Neural cell (in vitro differentiated cells): ENCODE data around the gene CUX1. TPM values are rescaled to one million over a fixed set of nuclear protein-coding genes. Genes with fewer than 3 reads are reported as not detected.

ENCODE experiments used
- H2AFZ ChIP-seq: fragments of 200-600, 300-800 bp; sonication (generic), shearing (Covaris generic); 2 replicates; pipeline ENCODE4 v1.6.0; 2014; ENCODE audit warnings: low read depth, mild to moderate bottlenecking, antibody characterized with exemption, low read length, moderate library complexity
- H3F3A ChIP-seq: fragments of 200-600 bp; shearing (Covaris generic); 2 replicates; pipeline ENCODE4 v1.6.1; 2016; ENCODE audit warnings: mild to moderate bottlenecking, moderate library complexity, mixed read lengths, antibody characterized with exemption, low read length; ENCODE audit not compliant: insufficient read depth, poor library complexity, severe bottlenecking
- H3K27ac ChIP-seq: fragments of 200-600, 300-800 bp; sonication (generic), shearing (Covaris generic); 2 replicates; pipeline ENCODE4 v1.5.1; 2014; ENCODE audit warnings: mild to moderate bottlenecking, low read length, moderate library complexity
- H3K27me3 ChIP-seq: fragments of 300-800, 200-600 bp; sonication (generic), shearing (Covaris generic); 2 replicates; pipeline ENCODE4 v1.6.0; 2014; ENCODE audit warnings: mild to moderate bottlenecking, low read depth, low read length, moderate library complexity; ENCODE audit not compliant: insufficient read depth
- H3K36me3 ChIP-seq: fragments of 300-800, 200-600 bp; sonication (generic), shearing (Covaris generic); 2 replicates; pipeline ENCODE4 v1.5.1; 2014; ENCODE audit warnings: mild to moderate bottlenecking, antibody characterized with exemption, low read length, moderate library complexity; ENCODE audit not compliant: insufficient read depth
- H3K4me2 ChIP-seq: fragments of 300-800, 200-600 bp; sonication (generic), shearing (Covaris generic); 2 replicates; pipeline ENCODE4 v1.6.0; 2014; ENCODE audit warnings: mild to moderate bottlenecking, low read length
- H3K4me3 ChIP-seq: fragments of 300-800, 200-600 bp; sonication (generic), shearing (Covaris generic); 2 replicates; pipeline ENCODE4 v1.5.1; 2014; ENCODE audit warnings: mild to moderate bottlenecking, low read length, moderate library complexity
- H3K79me2 ChIP-seq: fragments of 200-600 bp; shearing (Covaris generic); replicated peaks from 2 replicates; pipeline ENCODE4 v1.6.0; 2014; ENCODE audit warnings: mild to moderate bottlenecking, low read length, moderate library complexity; ENCODE audit not compliant: insufficient read depth
- H3K9ac ChIP-seq: fragments of 300-800, 200-600 bp; sonication (generic), shearing (Covaris generic); 2 replicates; pipeline ENCODE4 v1.6.1; 2016; ENCODE audit warnings: mild to moderate bottlenecking, low read length, mixed read lengths
- H3K9me2 ChIP-seq: fragments of 200-600 bp; shearing (Covaris generic); 2 replicates; pipeline ENCODE4 v1.6.1; 2016; ENCODE audit warnings: mild to moderate bottlenecking, low read length, mixed read lengths; ENCODE audit not compliant: insufficient read depth
- H3K9me3 ChIP-seq: fragments of 200-600, 300-800 bp; sonication (generic), shearing (Covaris generic); 2 replicates; pipeline ENCODE4 v1.6.1; 2016; ENCODE audit warnings: mild to moderate bottlenecking, mixed run types, low read length, moderate library complexity, mixed read lengths
- H4K20me1 ChIP-seq: fragments of 200-600 bp; shearing (Covaris generic); 2 replicates; pipeline ENCODE4 v1.6.1; 2016; ENCODE audit warnings: mild to moderate bottlenecking, mixed run types; ENCODE audit not compliant: insufficient read depth
- EP300 ChIP-seq: fragments of 450-650 bp; conservative IDR thresholded peaks from 2 replicates; pipeline ENCODE4 v1.6.1; 2014; ENCODE audit warnings: antibody characterized with exemption, mild to moderate bottlenecking, moderate library complexity; ENCODE audit not compliant: poor library complexity, severe bottlenecking
- EZH2 ChIP-seq: fragments of 200-600, 300-800 bp; shearing (Covaris generic), sonication (generic); IDR thresholded peaks from 2 replicates; pipeline ENCODE4 v1.6.1; 2014; ENCODE audit warnings: antibody characterized with exemption, low read length, borderline replicate concordance, mild to moderate bottlenecking; ENCODE audit not compliant: insufficient read depth, poor library complexity, severe bottlenecking
- MXI1 ChIP-seq: fragments of 450-650 bp; conservative IDR thresholded peaks from 2 replicates; pipeline ENCODE4 v1.6.1; 2014; ENCODE audit warnings: antibody characterized with exemption, mild to moderate bottlenecking; ENCODE audit not compliant: poor library complexity, severe bottlenecking
- POLR2AphosphoS5 ChIP-seq: IDR thresholded peaks from 2 replicates; pipeline ENCODE4 v1.6.1; 2012
- RAD21 ChIP-seq: fragments of 450-650 bp; conservative IDR thresholded peaks from 2 replicates; pipeline ENCODE4 v1.6.1; 2014; ENCODE audit warnings: antibody characterized with exemption, mild to moderate bottlenecking, moderate library complexity
- SMC3 ChIP-seq: fragments of 450-650 bp; conservative IDR thresholded peaks from 2 replicates; pipeline ENCODE4 v1.6.1; 2014; ENCODE audit warnings: antibody characterized with exemption, mild to moderate bottlenecking, moderate library complexity; ENCODE audit not compliant: poor library complexity
- TAF1 ChIP-seq: IDR thresholded peaks from 2 replicates; pipeline ENCODE4 v1.6.1; 2012; ENCODE audit warnings: low read depth
- polyA plus RNA-seq: library from polyadenylated mRNA; depleted of rRNA; stranded (reverse); fragments of >200 nt; gene quantifications from 2 replicates; pipeline ENCODE4 v1.2.3, GENCODE V29; 2014
- TF ChIP-seq, protein P1 (sequence below): fragments of 450-650 bp; IDR thresholded peaks from 2 replicates; pipeline ENCODE4 v1.5.1; 2014; ENCODE audit warnings: antibody characterized with exemption, mild to moderate bottlenecking, moderate library complexity; ENCODE audit not compliant: poor library complexity, severe bottlenecking
- TF ChIP-seq, protein P2 (sequence below): IDR thresholded peaks from 2 replicates; pipeline ENCODE4 v1.6.1; 2012; ENCODE audit warnings: borderline replicate concordance

The CUX1 gene
- polyA plus RNA-seq, 1 donor from 2014 or later = 26.6 TPM

DNA sequence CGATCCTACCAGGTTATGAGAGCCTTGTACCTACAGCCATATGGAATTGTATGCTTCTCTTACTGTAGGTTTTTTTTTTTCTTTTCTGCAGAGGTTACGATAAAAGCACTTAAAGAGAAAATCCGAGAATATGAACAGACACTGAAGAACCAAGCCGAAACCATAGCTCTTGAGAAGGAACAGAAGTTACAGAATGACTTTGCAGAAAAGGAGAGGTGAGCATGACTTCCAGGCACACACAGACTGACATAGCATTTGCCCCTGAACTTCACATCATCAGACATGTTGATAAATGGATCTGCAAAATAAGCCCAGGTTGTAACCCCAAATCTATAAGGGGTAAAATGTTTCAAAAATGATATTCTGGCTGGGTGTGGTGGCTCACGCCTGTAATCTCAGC, 286.8 kb downstream of the CUX1 start:
- Histone ChIP-seq H3K27ac (no peak overlapping the region), H3K27me3 (no peaks in the 10 kb centered on the region), H2AFZ (no peak overlapping the region), H3K9ac (no peak overlapping the region), H3K9me3 (no peaks in the 10 kb centered on the region), H3K36me3 (no peaks in the 10 kb centered on the region), H3F3A (peaks cover under 1% of the 10 kb centered on the region), H3K4me2 (no peak overlapping the region), H4K20me1 (no peaks in the 10 kb centered on the region), H3K4me3 (no peak overlapping the region), H3K79me2 (no peaks in the 10 kb centered on the region), H3K9me2 (no peaks in the 10 kb centered on the region)
- TF ChIP-seq RAD21 = no peak

DNA sequence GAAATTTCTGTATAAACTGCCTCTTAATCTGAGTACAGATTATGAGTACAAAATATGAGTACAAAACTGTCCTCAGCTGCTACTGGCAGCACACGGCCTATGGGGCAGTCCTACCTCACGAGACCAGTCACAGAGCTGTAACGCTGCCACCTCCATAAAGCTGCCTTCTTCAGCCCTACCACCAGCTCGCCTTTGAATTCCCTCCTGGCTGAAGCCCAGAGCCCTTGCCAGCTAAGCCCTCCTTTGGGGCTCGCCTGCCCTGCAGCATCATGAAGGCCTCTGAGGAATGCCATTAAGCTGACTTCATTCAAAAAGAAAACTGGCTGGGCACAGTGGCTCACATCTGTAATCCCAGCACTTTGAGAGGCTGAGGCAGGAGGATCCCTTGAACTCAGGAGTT, 289.2 kb downstream of the CUX1 start:
- H3K79me2 ChIP-seq = no peaks in the 10 kb centered on the region
- no peak overlapping the region for H3K9ac ChIP-seq
- no peak overlapping the region for H3K4me2 ChIP-seq
- H3K27ac ChIP-seq = no peak overlapping the region
- H3K27me3 ChIP-seq = no peaks in the 10 kb centered on the region
- H3F3A ChIP-seq = no peaks in the 10 kb centered on the region
- no peaks in the 10 kb centered on the region for H3K9me2 ChIP-seq
- H4K20me1 ChIP-seq = no peaks in the 10 kb centered on the region
- no peaks in the 10 kb centered on the region for H3K36me3 ChIP-seq
- no peak overlapping the region for H2AFZ ChIP-seq
- no peaks in the 10 kb centered on the region for H3K9me3 ChIP-seq
- H3K4me3 ChIP-seq = no peak overlapping the region
- no peak for TF ChIP-seq RAD21
- no peak for TF ChIP-seq MXI1
- no peak for TF ChIP-seq EZH2
- TF ChIP-seq SMC3 = no peak
- TF ChIP-seq EP300 = no peak
- TF ChIP-seq, protein P1, sequence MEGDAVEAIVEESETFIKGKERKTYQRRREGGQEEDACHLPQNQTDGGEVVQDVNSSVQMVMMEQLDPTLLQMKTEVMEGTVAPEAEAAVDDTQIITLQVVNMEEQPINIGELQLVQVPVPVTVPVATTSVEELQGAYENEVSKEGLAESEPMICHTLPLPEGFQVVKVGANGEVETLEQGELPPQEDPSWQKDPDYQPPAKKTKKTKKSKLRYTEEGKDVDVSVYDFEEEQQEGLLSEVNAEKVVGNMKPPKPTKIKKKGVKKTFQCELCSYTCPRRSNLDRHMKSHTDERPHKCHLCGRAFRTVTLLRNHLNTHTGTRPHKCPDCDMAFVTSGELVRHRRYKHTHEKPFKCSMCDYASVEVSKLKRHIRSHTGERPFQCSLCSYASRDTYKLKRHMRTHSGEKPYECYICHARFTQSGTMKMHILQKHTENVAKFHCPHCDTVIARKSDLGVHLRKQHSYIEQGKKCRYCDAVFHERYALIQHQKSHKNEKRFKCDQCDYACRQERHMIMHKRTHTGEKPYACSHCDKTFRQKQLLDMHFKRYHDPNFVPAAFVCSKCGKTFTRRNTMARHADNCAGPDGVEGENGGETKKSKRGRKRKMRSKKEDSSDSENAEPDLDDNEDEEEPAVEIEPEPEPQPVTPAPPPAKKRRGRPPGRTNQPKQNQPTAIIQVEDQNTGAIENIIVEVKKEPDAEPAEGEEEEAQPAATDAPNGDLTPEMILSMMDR = no peak
- TF ChIP-seq, protein P2, sequence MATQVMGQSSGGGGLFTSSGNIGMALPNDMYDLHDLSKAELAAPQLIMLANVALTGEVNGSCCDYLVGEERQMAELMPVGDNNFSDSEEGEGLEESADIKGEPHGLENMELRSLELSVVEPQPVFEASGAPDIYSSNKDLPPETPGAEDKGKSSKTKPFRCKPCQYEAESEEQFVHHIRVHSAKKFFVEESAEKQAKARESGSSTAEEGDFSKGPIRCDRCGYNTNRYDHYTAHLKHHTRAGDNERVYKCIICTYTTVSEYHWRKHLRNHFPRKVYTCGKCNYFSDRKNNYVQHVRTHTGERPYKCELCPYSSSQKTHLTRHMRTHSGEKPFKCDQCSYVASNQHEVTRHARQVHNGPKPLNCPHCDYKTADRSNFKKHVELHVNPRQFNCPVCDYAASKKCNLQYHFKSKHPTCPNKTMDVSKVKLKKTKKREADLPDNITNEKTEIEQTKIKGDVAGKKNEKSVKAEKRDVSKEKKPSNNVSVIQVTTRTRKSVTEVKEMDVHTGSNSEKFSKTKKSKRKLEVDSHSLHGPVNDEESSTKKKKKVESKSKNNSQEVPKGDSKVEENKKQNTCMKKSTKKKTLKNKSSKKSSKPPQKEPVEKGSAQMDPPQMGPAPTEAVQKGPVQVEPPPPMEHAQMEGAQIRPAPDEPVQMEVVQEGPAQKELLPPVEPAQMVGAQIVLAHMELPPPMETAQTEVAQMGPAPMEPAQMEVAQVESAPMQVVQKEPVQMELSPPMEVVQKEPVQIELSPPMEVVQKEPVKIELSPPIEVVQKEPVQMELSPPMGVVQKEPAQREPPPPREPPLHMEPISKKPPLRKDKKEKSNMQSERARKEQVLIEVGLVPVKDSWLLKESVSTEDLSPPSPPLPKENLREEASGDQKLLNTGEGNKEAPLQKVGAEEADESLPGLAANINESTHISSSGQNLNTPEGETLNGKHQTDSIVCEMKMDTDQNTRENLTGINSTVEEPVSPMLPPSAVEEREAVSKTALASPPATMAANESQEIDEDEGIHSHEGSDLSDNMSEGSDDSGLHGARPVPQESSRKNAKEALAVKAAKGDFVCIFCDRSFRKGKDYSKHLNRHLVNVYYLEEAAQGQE = no peak
- TF ChIP-seq TAF1 = no peak
- TF ChIP-seq POLR2AphosphoS5 = no peak

DNA sequence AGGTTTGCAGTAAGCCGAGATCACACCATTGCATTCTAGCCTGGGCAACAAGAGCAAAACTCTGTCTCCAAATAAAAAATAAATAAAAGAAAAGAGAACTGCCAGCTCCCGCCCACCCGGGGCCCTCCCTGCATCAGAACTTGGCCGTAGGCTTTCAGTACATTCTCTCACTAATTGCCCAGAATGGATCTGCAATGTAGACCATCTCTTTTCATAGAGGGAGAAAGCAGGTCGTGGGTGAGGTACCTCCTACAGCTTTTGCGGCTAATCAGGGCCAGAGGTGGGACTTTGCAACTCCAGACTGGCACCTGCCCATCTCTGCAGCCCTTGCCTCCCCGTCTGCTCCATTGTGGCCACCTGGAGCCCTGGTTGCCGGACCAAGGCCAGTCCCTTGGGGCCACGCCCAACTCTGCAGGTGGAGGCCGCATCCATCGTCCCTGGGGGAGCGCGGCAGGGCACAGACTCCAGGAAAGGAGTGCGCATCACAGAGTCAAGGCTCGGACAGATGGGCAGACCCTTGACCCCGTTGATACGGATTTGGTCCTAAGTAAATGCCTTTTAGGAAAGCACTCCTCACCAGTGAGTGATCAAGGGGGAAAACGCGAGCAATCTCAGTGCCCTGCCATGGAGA, 290.2 kb downstream of the CUX1 start:
- no peak overlapping the region for H3K9ac ChIP-seq
- H3K4me3 ChIP-seq = no peak overlapping the region
- no peak overlapping the region for H3K4me2 ChIP-seq
- H4K20me1 ChIP-seq = no peaks in the 10 kb centered on the region
- no peaks in the 10 kb centered on the region for H3K79me2 ChIP-seq
- no peaks in the 10 kb centered on the region for H3F3A ChIP-seq
- TF ChIP-seq EP300 (no peak), MXI1 (no peak), RAD21 (no peak), EZH2 (no peak), TAF1 (no peak), POLR2AphosphoS5 (no peak), SMC3 (no peak)
- TF ChIP-seq, protein P2 = no peak
- TF ChIP-seq, protein P1 = no peak
- H3K27ac ChIP-seq = no peak overlapping the region
- no peaks in the 10 kb centered on the region for H3K27me3 ChIP-seq
- no peak overlapping the region for H2AFZ ChIP-seq
- H3K9me3 ChIP-seq = no peaks in the 10 kb centered on the region
- H3K36me3 ChIP-seq = no peaks in the 10 kb centered on the region
- no peaks in the 10 kb centered on the region for H3K9me2 ChIP-seq
